Activated CD8-positive, alpha-beta memory T cell treated with anti-CD3 and anti-CD28 coated beads, Interleukin-2, amount 50 U/mL, for 48 hours (primary cell): Measurements from ENCODE around the gene ANO1.
A peak's percentile ranks its signal among the peaks of the same experiment; 100 is the strongest.

Source experiments
- DNase-seq: peaks from one replicate; pipeline ENCODE4 v3.0.0-alpha.2; 2020

The ANO1 gene

DNA sequence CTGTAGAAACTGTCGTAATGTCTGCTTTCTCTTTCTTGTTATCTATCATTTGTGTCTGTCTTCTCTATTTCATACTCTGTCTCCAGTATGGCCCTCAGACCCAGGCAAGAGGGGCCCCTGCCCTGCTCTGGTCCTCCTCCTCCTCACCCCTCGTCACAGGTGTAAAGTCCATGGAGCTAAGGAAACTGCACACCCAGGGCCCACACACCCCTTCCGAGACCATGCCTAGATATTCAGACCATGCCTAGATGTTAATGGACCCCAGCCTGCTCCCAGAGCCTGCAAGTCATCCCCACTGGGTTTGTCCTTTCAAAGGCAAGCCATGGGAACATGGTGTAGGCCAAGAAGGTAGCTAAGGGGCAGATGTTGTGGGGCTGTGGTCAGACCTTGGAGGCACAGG is 24.1 kb upstream of the ANO1 start:
- DNase-seq = no peak

DNA sequence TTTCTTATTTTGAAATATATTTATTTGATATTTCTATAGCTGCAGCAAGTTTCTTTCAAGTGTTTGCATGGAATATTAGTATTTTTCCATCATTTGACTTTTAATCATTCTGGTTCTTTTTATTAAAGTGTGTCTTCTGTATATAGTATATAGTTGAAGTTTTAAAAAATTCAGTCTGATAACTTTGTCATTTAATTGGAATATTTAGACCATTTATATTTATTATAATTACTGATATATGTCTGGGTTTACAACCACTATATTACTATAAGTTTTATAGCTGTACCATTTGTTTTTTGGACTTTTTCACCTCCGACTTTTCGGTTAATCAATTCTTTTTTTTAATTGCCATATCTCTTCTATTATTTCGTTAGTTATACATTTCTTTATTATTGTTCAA is 22.7 kb upstream of the ANO1 start:
- DNase-seq = no peak

GRCh38 chr11:70057080-70057479 is 21.0 kb upstream of the ANO1 start:
- DNase-seq = no peak

DNA sequence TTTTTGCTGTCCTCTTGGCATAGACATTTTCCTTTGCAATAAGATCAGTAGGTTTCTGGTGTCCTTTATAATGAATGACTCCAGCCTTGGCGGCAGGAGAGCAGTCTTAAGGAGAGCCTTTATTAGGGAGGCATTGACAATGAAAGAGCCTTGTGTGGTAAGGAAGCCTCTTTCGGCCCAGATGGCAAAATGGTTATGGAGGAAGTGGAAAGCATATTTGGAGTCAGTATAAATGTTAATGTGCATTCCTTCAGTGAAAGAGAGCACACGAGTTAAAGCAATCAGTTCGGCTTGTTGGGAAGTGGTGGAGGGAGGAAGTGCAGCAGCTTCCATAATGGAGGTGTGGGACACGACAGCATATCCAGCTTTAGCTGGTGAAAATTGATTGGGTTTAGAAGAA is 18.1 kb upstream of the ANO1 start:
- DNase-seq = no peak

GRCh38 chr11:70060611-70061293 is 17.4 kb upstream of the ANO1 start:
- no peak for DNase-seq

DNA sequence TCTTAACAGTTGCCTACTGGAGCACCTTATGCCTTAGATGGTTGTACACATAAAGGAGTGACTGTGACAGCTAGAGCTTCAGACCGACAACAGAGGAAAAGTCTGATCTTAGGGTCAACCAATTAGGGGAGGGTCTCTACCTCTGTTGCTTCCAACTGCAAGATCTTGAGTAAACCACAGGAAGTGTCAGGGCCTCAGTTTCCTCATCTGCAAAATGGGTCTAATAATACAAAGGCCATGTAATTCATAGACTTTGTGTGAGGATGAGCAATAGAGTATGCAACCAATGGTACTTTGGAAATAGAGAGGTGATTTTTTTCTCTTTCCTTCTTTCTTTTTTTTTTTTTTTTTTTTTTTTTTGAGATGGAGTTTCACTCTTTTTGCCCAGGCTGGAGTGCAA is 16.4 kb upstream of the ANO1 start:
- DNase-seq = no peak

GRCh38 chr11:70063121-70063520 is 15.0 kb upstream of the ANO1 start:
- no peak for DNase-seq

GRCh38 chr11:70063555-70063954 is 14.6 kb upstream of the ANO1 start:
- DNase-seq = no peak

DNA sequence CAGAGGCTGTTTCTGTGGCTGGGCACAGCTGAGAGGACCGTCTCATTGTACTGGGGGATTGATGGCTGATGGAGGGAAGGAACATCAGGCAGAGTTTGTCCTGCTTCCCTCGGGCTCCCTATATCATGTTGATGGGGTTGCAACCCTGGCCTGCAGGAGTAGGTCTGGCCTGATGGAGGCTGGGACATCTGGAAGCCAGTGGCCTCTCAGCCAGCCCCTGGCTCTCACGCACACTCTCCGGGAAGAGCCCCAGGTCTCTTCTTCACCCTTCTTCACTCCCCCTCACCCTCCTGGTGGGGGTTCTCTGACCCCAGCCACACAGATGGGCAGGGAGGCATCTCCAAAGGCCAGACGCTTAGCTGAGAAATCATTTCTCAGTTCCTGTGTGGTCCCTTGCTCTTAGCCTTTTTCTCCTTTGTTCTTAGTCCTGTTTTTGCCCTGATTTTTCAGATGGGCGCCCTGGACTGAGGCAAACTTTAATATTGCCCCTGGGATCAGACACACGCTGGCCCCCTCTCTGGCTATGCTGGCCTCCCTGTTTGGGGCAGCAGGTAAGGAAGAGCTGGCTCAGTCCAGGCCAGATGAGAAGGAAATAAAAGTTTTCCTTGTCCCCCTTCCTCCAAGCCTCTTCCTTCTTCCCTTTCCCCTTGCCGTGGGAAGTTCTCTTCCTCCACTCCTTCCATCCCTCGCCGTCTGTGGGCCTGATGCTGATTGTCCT is 13.9 kb upstream of the ANO1 start:
- no peak for DNase-seq

DNA sequence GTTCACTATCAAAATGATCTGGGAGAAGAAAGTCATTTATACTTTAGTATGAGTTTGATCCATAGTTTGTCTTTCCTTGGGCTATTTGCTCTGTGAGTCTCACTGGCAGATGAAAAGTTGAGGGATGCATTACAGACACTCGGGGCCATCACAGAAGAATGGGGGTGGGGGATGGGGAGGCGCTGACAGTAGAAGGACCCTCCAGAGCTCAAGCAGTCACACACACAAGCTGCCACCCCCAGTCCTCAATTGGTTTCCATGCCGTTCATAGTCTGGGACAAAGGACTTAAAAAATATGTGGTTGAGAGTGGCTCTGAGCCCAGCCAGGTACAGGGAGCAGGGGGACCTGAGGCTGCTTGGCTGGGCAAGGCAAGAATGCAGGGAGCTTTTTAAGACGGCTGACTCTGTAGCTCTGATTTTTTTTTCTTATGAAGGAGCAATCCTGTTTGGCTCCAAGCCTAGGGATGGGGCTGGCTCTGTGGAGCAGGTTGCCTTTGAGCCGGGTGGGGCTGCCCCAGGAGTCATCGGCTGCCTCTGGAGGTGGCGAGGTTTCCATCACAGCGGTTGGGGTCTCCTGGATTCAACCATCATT is 13.3 kb upstream of the ANO1 start:
- DNase-seq = no peak

- no peak for DNase-seq
These were observed 12.6 kb upstream of the ANO1 start for GRCh38 chr11:70065318-70066135.

- DNase-seq = no peak
These were observed 12.0 kb upstream of the ANO1 start for GRCh38 chr11:70066136-70066520.

DNA sequence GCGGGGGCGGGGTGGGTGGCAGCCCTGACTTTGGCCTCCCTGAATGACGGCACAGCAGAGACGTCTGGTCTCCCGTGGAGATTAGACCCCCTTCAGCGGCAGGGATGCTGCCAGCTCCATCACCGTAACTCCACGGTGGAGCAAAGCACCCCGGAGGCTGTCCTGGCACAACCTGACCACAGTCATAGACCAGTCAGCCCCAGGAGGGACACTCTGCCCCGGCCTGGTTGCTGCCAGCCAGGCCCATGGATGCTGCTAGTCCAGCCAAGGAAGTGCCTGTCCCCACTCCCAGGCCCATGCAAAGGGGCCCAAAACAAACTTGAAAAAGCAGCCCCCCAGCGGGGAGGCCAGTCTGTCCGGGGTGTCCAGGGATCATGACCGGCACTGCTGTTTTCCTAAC is 11.5 kb upstream of the ANO1 start:
- no peak for DNase-seq

- DNase-seq = no peak
These were observed 11.1 kb upstream of the ANO1 start for GRCh38 chr11:70067036-70067435.

GRCh38 chr11:70067591-70068341 is 10.4 kb upstream of the ANO1 start:
- DNase-seq = peak; percentile 26

DNA sequence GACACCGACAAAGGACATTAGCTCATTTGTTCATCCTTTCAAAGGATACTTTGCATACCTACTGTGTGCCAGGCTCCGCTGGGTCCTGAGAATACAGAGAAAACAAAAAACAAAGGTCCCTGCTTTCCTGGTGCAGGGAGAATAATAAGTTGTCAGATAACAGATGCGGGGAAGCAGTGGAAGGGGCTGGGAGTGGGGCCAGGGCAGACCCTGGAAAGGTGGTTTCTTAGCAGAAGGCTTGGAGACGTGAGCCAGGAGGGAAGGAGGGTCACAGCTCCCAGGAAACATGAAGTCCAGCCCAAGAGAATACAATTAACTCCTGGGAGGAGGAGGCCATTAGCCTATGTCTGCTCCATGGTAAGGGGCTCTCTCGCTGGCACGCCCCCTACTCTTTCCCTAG is 9.8 kb upstream of the ANO1 start:
- DNase-seq = peak; percentile 7

DNA sequence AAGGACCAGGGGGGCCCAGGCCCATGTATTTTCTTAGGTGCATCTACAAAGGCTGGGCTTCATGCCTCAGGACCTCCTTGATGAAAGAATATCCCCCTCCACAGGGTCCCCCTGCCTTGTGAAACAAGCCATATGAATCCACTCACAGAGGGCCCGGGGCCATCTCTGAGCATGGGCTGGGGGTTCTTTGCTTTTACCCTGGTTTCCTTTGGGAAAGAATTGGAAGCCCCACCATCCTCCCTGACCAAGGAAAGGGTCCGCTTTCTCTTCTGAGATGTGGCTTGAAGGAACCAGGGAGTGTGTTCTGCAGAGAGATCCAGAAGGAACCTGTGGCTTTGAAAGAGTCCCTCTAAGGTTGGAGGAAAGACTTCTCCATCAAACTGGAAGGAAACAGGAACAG is 9.2 kb upstream of the ANO1 start:
- peak; percentile 25 for DNase-seq

- peak; percentile 29 for DNase-seq
These were observed 7.4 kb upstream of the ANO1 start for GRCh38 chr11:70070706-70071105.

DNA sequence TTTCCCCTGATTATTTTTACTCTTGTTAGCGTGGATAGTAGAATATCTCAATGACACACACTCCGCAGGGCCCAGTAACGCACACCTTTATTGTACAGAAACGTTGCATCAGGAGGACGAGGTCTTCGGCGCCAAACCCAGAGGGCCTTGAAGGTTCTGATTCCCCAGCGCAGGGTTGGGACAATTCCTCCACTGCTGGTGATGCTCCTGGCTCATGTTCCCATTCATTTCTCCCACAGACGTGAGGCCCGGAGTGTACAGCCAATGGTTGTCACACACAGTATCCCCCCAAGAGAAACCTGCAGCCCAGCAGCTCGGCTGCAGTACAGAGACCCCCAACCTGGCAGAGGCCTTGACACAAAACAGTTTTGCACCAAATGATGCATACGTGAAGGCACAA is 6.1 kb upstream of the ANO1 start:
- DNase-seq = peak; percentile 15

DNA sequence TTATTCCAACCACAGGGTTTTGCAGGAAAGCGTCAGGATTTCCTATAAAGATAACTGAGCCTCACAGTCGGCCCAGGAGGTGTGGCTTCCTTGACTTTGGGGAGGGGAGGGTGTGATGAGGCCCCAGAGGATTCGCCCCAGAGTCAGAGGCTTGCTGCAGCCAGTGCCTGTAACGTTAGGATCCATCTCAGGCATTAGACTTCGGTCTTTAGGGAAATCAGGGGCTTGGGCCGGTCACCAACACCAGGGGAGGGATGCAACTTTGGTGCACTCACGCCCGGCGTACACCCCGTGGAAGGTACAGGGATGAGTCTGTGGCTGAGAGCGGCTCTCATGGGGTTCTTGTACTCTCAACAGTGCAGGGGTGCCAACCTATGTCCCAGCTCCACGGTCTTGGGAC is 5.7 kb upstream of the ANO1 start:
- no peak for DNase-seq

- DNase-seq = no peak
These were observed 5.0 kb upstream of the ANO1 start for GRCh38 chr11:70072861-70073755.

DNA sequence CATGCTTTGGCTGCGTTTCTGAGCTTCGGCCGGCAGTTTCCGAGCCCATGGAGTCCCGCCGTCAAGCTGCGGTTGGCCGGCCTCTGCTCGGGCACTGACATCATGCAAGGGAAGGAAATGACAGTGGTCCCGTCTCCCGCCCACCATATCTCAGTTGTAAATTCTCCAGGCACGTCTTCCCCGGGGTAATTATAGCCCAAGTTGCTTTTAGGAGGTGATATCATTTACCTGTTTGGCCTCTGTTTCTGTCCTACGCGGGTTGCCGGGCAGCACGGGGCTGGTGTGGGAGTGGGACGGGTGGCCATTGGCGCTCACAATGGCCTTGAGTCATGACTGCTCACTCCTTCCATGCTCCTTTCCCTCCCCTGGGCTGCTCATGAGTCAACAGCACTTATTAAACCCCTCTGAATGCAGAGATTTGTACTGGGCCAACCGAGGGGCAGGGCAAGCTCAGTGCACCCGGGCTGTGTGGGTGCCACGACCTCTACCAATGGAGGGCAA is 4.2 kb upstream of the ANO1 start:
- no peak for DNase-seq
